Endothelial cell of umbilical vein (primary cell): Measurements from ENCODE around the gene CDC42BPB. TPM values are rescaled to one million over a fixed set of nuclear protein-coding genes. Genes with fewer than 3 reads are reported as not detected.

Experiments used
- BruUV-seq: library from RNA; stranded (reverse); fragments of 400-500 nt; replicated peaks from 2 replicates; lab custom pipeline; 2021; lab: Mats Ljungman, UMichigan
- CTCF ChIA-PET: fragments of 300-600, 350-600 bp; sonication (Branson Sonifier 250); formaldehyde crosslinking; loops from one replicate; lab custom pipeline; 2021; ENCODE audit warnings: antibody characterized with exemption, inconsistent platforms; lab: Charles Lee
- POLR2A ChIA-PET: fragments of 300-600, 350-600 bp; sonication (Branson Sonifier 250); formaldehyde crosslinking; loops from one replicate; lab custom pipeline; 2021; ENCODE audit warnings: antibody characterized with exemption, inconsistent platforms; lab: Charles Lee
- DNase-seq: peaks from one replicate; pipeline ENCODE4 v3.0.0-alpha.2; 2011; ENCODE audit warnings: low read depth, low spot score
- FAIRE-seq: peaks from 2 replicates; lab custom pipeline; 2011; peaks lifted over from hg19 to GRCh38; lab: Jason Lieb, UNC
- H2AFZ ChIP-seq: 2 replicates; pipeline ENCODE4 v1.6.0; 2012; ENCODE audit warnings: low read depth, low read length, control low read depth, inconsistent platforms
- H3K27ac ChIP-seq: 2 replicates; pipeline ENCODE4 v1.5.1; 2011; ENCODE audit warnings: low read depth, mild to moderate bottlenecking, control low read depth, low read length, moderate library complexity; ENCODE audit not compliant: insufficient read depth
- H3K27me3 ChIP-seq, 2 experiments: 2 replicates each; pipeline versions ENCODE4 v1.6.0 to v1.6.1; 2011; ENCODE audit warnings: low read length in 2 of 2, mixed read lengths in 1 of 2; ENCODE audit not compliant: control insufficient read depth in 2 of 2, insufficient read depth in 2 of 2
- H3K36me3 ChIP-seq, 2 experiments: 2 replicates in 1 of 2; 3 replicates in 1 of 2; pipeline ENCODE4 v1.5.1; 2011; ENCODE audit warnings: low read length in 2 of 2, mild to moderate bottlenecking in 1 of 2, moderate library complexity in 1 of 2; ENCODE audit not compliant: control insufficient read depth in 2 of 2, insufficient read depth in 2 of 2; ENCODE audit errors: extremely low read depth in 1 of 2
- H3K4me1 ChIP-seq: 3 replicates; pipeline ENCODE4 v1.5.1; 2011; ENCODE audit warnings: mild to moderate bottlenecking, low read length; ENCODE audit not compliant: control insufficient read depth, insufficient read depth; ENCODE audit errors: extremely low read depth
- H3K4me2 ChIP-seq: 2 replicates; pipeline ENCODE4 v1.6.1; 2011; ENCODE audit warnings: low read length, control low read depth, mixed read lengths; ENCODE audit not compliant: insufficient read depth
- H3K4me3 ChIP-seq, 3 experiments: fragments of 200-600 bp in 1 of 3; sonication (generic), shearing (Covaris generic) in 1 of 3; replicated peaks in 1 of 3; 2 replicates each; pipeline ENCODE4 v1.5.1; 2011 to 2016; ENCODE audit warnings: control low read depth in 3 of 3, low read length in 3 of 3, mild to moderate bottlenecking in 2 of 3, inconsistent platforms in 1 of 3, low read depth in 1 of 3, moderate library complexity in 1 of 3; ENCODE audit not compliant: insufficient read depth in 1 of 3
- H3K79me2 ChIP-seq: 2 replicates; pipeline ENCODE4 v1.6.0; 2012; ENCODE audit warnings: low read length, inconsistent platforms; ENCODE audit not compliant: control insufficient read depth, insufficient read depth
- H3K9ac ChIP-seq: replicated peaks from 2 replicates; pipeline ENCODE3; 2011; ENCODE audit warnings: low read length, control low read depth; ENCODE audit not compliant: insufficient read depth; ENCODE audit errors: extremely low read depth
- H3K9me1 ChIP-seq: replicated peaks from 3 replicates; pipeline ENCODE4 v1.6.0; 2011; ENCODE audit warnings: mild to moderate bottlenecking, low read length; ENCODE audit not compliant: control insufficient read depth, insufficient read depth; ENCODE audit errors: extremely low read depth
- H3K9me3 ChIP-seq: replicated peaks from 2 replicates; pipeline ENCODE4 v1.5.1; 2012; ENCODE audit warnings: low read length, inconsistent platforms; ENCODE audit not compliant: control insufficient read depth, insufficient read depth
- H4K20me1 ChIP-seq: replicated peaks from 2 replicates; pipeline ENCODE3; 2011; ENCODE audit warnings: mild to moderate bottlenecking, low read length; ENCODE audit not compliant: control insufficient read depth, insufficient read depth; ENCODE audit errors: extremely low read depth
- CTCF ChIP-seq, 2 donors: IDR thresholded peaks; 1 replicate in 1 of 2; 2 replicates in 1 of 2; pipeline ENCODE4 v1.5.1; 2011; ENCODE audit warnings: low read length in 2 of 2, mild to moderate bottlenecking in 2 of 2, moderate library complexity in 2 of 2, control low read depth in 1 of 2, inconsistent platforms in 1 of 2, low read depth in 1 of 2; ENCODE audit not compliant: insufficient read depth in 1 of 2; ENCODE audit errors: extremely low read depth in 1 of 2
- EZH2 ChIP-seq: IDR thresholded peaks from 2 replicates; pipeline ENCODE4 v1.6.1; 2012; ENCODE audit warnings: borderline replicate concordance, low read depth, mild to moderate bottlenecking, moderate library complexity, low read length, inconsistent platforms; ENCODE audit not compliant: severe bottlenecking
- FOS ChIP-seq: IDR thresholded peaks from 2 replicates; pipeline ENCODE4 v1.6.1; 2011; ENCODE audit warnings: mild to moderate bottlenecking, low read length, moderate library complexity, borderline replicate concordance; ENCODE audit not compliant: insufficient read depth
- GATA2 ChIP-seq: IDR thresholded peaks from 2 replicates; pipeline ENCODE4 v1.7.0; 2011; ENCODE audit warnings: low read depth, mild to moderate bottlenecking, moderate library complexity, mixed read lengths, low read length; ENCODE audit not compliant: insufficient read length, insufficient read depth
- JUN ChIP-seq: IDR thresholded peaks from 2 replicates; pipeline ENCODE4 v1.6.1; 2011; ENCODE audit warnings: borderline replicate concordance, low read depth; ENCODE audit not compliant: insufficient read length, insufficient read depth
- MYC ChIP-seq: IDR thresholded peaks from one replicate; pipeline ENCODE4 v1.6.1; 2011; ENCODE audit warnings: mild to moderate bottlenecking, low read depth, low read length
- POLR2A ChIP-seq: IDR thresholded peaks from 2 replicates; pipeline ENCODE4 v1.6.1; 2012; ENCODE audit warnings: low read depth, mild to moderate bottlenecking, control low read depth, low read length
- POLR2AphosphoS5 ChIP-seq: IDR thresholded peaks from 2 replicates; pipeline ENCODE4 v1.6.1; 2012; ENCODE audit warnings: low read depth, mild to moderate bottlenecking, control low read depth, low read length, moderate library complexity; ENCODE audit not compliant: insufficient read depth
- dilution Hi-C: fragments of 300-500 bp; cut with MboI; formaldehyde crosslinking; loops from one replicate; pipeline ENCODE4 v1.15.0; 2019; ENCODE audit warnings: low sequenced_read_pairs; ENCODE audit not compliant: extremely low pct_ligation_motif_present
- intact Hi-C: fragments of 100-400 bp; cut with micrococcal nuclease; formaldehyde crosslinking; loops from one replicate; pipeline ENCODE4 v1.10.0; 2022
- polyA plus RNA-seq, 4 experiments: library from polyadenylated mRNA; depleted of rRNA in 3 of 4; stranded (reverse) in 3 of 4; unstranded in 1 of 4; fragments of >200 nt; gene quantifications; 2 replicates each; pipeline versions ENCODE4 v1.2.1 to v1.2.3, GENCODE V29; 2011 to 2012; ENCODE audit warnings: missing spikeins in 1 of 4
- total RNA-seq: library from RNA; stranded (reverse); gene quantifications from 2 replicates; pipeline ENCODE4 v1.2.3, GENCODE V29; 2021
- TF ChIP-seq, protein P1 (sequence below): IDR thresholded peaks from 2 replicates; pipeline ENCODE4 v1.6.1; 2011; ENCODE audit not compliant: insufficient read depth, insufficient read length

Gene CDC42BPB
- total and polyA plus RNA-seq, 2 donors (not counting 3 experiments of a cell fraction or from before 2014, with no cell fraction given) = 82.6 to 131 TPM

GRCh38 chr14:103016594-103016993, 40.8 kb downstream of the CDC42BPB start:
- Histone ChIP-seq H3K9me1 (no peaks in the 10 kb centered on the region), H2AFZ (no peak overlapping the region), H3K9ac (no peak overlapping the region), H3K27ac (no peak overlapping the region), H3K4me1 (peaks cover 25% of the 10 kb centered on the region), H3K9me3 (no peaks in the 10 kb centered on the region), H3K79me2 (peaks cover 87% of the 10 kb centered on the region), H3K36me3 (peaks cover 0 to 5% of the 10 kb centered on the region in 2 experiments), H3K27me3 (no peaks in the 10 kb centered on the region), H4K20me1 (no peaks in the 10 kb centered on the region), H3K4me2 (no peak overlapping the region), H3K4me3 (no peak overlapping the region)
- intact Hi-C loops (no loop called here), dilution Hi-C loops (no loop called here)
- BruUV-seq = no TSS peak
- no peak for TF ChIP-seq GATA2
- no peak for TF ChIP-seq EZH2
- no peak for TF ChIP-seq FOS
- TF ChIP-seq, protein P1, sequence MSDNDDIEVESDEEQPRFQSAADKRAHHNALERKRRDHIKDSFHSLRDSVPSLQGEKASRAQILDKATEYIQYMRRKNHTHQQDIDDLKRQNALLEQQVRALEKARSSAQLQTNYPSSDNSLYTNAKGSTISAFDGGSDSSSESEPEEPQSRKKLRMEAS = no peak
- no peak for TF ChIP-seq CTCF (IDR thresholded peaks at IDR 0.05; ENCODE audit: extremely low read depth in 1 of 2, insufficient read depth in 1 of 2, low read depth in 1 of 2, low read length in 2 of 2)
- TF ChIP-seq POLR2A = no peak
- TF ChIP-seq JUN = no peak
- no peak for TF ChIP-seq POLR2AphosphoS5
- no peak for TF ChIP-seq MYC
- CTCF ChIA-PET = no interaction called here
- POLR2A ChIA-PET = interaction anchor here (1.0 kb wide), 1 partner anchor 604 kb away, joined by 3 read pairs; no protein-coding TSS in a partner anchor
- DNase-seq (no peak), FAIRE-seq (peak; percentile 40)
